ENCODE data around the gene B3GNT9.

GRCh38 chr16:67149276-67150046 is 1.3 kb downstream of the B3GNT9 start:
- TF ChIP-seq CTCF (IDR thresholded peaks at IDR 0.05) (no peak), REST (IDR thresholded peaks at IDR 0.05; ENCODE audit: insufficient read depth in 1 of 2, low read depth in 2 of 2, low read length in 1 of 2) (no peak), POLR2AphosphoS5 (IDR thresholded peaks at IDR 0.05; ENCODE audit: low read depth, low read length) (no peak), SIN3A (IDR thresholded peaks at IDR 0.05; ENCODE audit: borderline replicate concordance, insufficient read depth, low read depth, low read length) (no peak)

All from Panc1 (cell line).